GM18867 (cell line): Measurements from ENCODE around the gene ADAMTSL2.

ENCODE experiments used
- ATAC-seq: cut with Tn5 transposase; IDR thresholded peaks from one replicate; pipeline ENCODE4 v1.9.1; 2021; ENCODE audit warnings: mild to moderate bottlenecking, moderate library complexity; ENCODE audit not compliant: unreplicated experiment

The ADAMTSL2 gene

DNA sequence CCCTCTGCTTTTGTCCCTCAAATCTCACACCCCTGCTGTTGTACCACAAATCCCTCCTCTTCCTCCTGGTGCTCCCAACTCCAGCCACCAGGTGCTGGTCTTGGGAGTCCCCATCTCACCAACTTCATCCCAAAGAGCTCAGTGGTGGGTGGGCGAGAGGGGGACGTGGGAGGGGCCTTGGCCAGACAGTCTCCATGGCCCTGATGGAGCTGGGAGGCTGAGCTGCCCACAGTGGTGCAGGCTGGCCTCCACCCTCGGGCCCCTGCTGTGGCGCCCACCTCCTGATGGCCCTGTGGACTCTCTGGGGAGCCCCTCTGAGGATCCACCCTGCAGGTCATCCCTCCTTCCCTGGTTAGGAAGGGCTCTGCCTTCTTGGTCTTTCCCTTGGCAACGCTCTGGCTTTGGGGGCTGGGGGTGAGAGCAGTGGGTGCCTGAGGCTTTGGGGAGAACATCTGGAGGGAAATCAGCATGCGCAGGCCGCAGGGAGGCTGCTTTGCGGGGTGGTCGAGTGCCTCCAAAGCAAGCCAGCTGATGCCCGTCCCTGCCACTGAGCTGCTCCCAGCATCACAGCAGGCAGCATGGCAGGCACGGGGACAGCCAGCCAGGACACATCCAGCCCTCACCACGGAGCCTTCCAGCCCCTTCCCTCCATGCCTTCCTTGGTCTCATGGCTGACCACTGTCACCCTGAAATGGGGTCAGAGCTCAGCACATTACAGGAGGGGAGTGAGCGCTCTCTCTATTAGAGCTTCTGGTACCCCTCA is 82.3 kb downstream of the ADAMTSL2 start:
- ATAC-seq, result no peak

DNA sequence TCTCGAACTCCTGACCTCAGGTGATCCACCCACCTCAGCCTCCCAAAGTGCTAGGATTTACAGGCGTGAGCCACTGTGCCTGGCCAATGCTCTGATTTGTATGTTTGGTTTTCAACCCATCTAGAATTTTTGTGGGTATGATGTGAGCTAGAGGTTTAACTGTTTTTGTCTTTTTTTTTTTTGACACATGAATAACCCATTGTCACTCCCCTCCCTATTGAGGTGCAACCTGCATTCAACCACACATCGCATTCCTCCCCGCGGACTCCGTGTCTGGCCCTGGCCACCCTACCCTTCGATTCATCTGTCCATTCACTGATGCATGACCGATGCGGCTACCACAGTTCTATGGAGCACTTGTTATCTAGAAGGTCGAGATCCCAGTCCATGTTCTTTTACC is 84.2 kb downstream of the ADAMTSL2 start:
- no peak for ATAC-seq

DNA sequence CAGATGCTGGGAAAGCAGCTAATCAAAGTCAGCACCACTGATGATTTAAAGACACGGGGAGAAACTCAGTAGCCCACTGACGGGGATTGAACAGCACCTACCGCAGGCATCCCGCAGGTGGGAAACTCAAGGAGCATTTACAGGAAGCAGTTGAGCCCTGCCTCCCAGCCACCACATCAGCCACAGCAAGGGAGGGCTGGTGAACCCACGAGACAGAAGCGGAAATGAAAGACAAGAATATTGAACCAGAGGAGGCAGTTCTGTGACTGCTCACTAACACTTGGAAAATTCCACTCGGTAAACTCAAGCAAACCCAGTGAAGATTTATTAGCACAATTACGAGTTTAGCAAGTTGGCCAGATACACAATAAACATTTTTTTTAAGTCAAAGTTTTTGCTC is 85.3 kb downstream of the ADAMTSL2 start:
- ATAC-seq, result no peak

- no peak for ATAC-seq
Measured at GRCh38 chr9:133621725-133622267, 87.3 kb downstream of the ADAMTSL2 start.

GRCh38 chr9:133622555-133622954 is 88.1 kb downstream of the ADAMTSL2 start:
- ATAC-seq, result no peak
